GM19463 (cell line): Measurements from ENCODE around the gene SLC39A11.

Experiments
- ATAC-seq: cut with Tn5 transposase; IDR thresholded peaks from one replicate; pipeline ENCODE4 v1.9.1; 2021; ENCODE audit warnings: mild to moderate bottlenecking, moderate library complexity; ENCODE audit not compliant: unreplicated experiment

Gene SLC39A11

DNA sequence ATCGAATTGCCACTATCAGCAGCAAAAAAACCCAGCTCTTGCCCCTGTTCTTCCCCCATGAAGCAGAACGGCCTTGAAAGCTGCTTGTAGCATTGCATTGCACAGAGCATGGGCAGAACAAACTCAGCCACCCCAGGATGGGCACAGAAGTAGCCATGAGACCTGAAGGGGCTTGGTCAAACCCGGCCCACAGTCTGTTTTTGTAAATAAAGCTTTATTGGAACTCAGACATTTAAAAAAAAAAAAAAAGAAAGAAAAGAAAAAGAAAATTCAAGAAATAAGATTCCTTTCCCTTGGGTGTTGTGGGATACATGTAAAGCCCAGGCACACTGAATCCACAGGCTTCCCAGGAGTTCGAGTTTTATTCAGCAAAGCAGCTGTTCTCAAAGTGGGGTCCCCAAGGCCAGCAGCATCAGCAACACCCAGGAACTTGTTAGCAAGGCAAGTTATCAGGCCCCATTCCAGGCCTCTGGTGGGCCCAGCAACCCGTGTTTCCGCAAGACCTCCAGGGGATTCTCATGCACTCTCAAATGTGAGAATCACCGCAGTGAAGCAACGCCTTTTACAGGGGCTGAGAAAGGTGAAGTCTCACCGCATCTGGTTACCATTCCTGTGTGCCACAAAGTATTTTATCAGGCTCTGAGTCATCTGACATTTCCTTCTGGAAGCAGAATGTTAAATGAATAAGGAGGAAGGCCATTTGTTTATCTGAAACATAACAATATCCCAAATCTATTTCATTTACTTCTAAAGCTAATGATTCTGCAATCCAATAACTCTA lies 108.2 kb downstream of the SLC39A11 start:
- no peak for ATAC-seq

- ATAC-seq: no peak
These were observed 109.8 kb downstream of the SLC39A11 start for GRCh38 chr17:72982680-72983079.

DNA sequence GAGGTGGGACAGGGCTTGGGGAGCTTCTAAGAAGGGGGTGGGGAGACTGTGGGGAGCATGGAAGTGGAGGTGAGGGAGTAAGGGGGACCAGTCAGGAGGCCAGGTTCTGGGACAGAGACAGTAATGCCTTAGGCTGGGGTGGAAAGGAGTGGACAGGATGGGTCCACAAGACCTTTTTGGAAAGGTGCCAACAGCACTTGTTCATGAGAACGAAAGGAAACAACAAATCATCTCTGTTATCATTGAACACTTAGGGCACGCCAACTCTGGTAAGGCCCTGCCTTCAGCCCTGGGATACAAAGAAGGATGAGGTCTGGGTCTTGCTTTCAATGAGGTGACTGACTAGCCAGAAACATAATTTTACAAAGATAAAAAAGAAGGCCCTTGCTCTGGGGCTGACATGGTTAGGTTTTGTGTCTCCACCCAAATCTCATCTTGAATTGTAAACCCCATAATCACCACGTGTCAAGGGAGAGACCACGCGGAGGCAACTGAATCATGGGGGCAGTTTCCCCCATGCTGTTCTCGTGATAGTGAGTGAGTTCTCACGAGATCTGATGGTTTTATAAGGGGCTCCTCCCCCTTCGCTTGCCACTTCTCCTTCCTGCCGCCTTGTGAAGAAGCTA lies 113.8 kb downstream of the SLC39A11 start:
- no peak for ATAC-seq

GRCh38 chr17:72977771-72978417 lies 114.6 kb downstream of the SLC39A11 start:
- ATAC-seq: no peak

- no peak for ATAC-seq
These were observed 115.3 kb downstream of the SLC39A11 start for GRCh38 chr17:72976971-72977770.

- no peak for ATAC-seq
These were observed 117.0 kb downstream of the SLC39A11 start for GRCh38 chr17:72975509-72975908.

DNA sequence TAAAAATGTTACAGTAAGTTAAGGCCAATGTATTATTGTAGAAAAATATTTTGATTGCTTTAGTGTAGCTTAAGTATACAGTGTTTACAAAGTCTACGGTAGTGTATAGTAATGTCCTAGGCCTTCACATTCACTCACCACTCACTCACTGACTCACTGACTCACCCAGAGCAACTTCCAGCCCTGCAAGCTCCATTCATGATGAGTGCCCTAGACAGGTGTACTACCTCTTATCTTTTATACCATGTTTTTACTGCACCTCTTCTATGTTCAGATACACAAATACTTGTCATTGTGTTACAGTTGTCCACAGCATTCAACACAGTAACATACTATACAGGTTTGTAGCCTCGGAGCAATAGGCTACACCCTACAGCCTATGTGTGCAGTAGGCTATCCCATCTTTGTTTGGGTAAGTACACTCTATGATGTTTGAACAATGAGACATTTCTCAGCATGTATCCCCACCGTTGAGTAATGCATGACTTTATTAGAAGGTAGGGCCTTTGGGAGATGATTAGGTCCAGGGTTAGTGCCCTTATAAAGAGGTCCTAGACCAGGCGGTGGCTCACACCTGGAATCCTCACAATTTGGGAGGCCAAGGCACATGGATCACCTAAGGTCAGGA lies 117.8 kb downstream of the SLC39A11 start:
- ATAC-seq: no peak

- ATAC-seq: no peak
These were observed 120.1 kb downstream of the SLC39A11 start for GRCh38 chr17:72972263-72972951.

DNA sequence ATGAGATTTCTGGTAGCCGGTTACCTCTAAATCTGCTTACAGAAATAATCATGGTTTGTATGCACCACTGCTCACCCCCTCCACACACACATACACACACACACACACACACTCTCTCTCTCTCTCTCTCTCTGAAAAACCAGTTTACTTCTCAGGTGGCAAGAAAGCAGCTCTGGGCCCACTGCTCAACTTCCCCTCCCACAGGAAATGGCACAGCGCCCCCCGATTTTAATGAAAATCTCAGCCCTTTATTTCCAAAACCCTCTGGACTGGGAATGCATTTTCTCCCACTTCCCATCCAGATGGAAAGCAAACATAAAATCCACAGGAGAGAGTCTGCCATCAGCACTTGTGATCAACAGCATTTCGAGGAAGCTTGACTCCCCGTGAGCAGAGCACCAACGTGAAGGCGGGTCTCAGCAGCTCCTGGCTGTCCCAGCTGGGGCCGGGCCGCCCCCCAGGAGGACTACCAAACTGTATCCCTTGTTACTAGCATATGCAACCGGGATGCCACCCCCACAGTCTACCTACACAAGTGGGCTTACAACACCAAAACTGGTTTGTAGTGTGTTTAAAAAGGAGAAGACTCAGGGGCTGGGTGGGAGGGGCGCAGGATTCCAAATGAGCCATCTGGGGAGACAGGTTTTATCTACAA lies 121.1 kb downstream of the SLC39A11 start:
- no peak for ATAC-seq

DNA sequence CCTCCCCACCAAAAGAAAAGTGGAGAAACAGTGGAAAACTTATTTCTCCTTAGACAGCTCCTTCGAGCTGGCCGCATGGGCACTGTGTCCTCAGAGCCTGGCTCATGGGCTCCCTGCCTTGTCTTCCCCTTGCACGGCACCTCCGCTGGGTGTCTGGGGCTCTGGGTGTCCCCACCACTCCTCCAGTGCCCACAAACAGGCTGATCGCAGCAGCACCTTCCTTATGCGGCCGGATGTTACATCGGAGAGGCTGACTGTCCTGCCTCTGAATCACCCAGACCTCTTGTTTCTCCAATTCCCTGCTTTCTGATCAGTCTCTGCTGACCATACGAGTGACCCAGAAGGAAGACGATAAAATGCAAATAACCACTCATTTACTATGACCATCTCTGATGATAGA lies 121.7 kb downstream of the SLC39A11 start:
- no peak for ATAC-seq

GRCh38 chr17:72970246-72970645 lies 122.2 kb downstream of the SLC39A11 start:
- no peak for ATAC-seq

GRCh38 chr17:72969293-72969906 lies 123.1 kb downstream of the SLC39A11 start:
- ATAC-seq: no peak

- no peak for ATAC-seq
These were observed 123.7 kb downstream of the SLC39A11 start for GRCh38 chr17:72968798-72969197.

DNA sequence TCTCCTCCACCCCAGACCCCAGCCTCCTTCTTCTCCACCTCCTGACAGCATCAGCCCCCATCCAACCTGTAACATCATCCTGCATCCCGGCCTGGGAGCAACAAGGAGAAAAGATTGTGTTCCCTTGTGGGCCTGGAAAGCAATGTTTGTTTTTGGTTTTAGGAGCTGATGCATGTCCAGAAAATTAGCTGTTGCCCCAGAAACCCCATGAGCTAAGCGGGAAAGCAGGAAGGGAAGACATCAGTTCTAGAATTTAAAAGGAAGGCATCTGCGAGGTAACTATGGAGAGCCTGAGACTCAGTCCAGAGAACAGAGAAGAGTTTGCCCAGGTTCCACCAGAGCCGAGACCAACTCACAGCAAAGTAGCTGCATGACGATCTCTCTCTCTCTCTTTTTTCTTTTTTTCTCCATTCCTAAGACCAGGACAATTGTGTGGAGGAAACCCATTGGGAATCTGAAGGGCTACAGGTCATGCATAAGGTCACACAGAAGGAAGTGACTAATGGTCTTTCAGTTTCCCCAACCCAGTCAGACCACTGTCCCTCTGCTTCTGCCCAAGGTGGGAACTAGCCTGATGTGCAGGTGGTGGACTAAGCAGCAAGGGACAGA lies 124.4 kb downstream of the SLC39A11 start:
- no peak for ATAC-seq

- ATAC-seq: no peak
These were observed 125.1 kb downstream of the SLC39A11 start for GRCh38 chr17:72967277-72967970.

- ATAC-seq: no peak
These were observed 130.4 kb downstream of the SLC39A11 start for GRCh38 chr17:72962106-72962505.

- no peak for ATAC-seq
These were observed 136.9 kb downstream of the SLC39A11 start for GRCh38 chr17:72955391-72956140.

GRCh38 chr17:72954579-72954978 lies 137.9 kb downstream of the SLC39A11 start:
- no peak for ATAC-seq
